Measurements from ENCODE around the gene PTS.

The PTS gene

DNA sequence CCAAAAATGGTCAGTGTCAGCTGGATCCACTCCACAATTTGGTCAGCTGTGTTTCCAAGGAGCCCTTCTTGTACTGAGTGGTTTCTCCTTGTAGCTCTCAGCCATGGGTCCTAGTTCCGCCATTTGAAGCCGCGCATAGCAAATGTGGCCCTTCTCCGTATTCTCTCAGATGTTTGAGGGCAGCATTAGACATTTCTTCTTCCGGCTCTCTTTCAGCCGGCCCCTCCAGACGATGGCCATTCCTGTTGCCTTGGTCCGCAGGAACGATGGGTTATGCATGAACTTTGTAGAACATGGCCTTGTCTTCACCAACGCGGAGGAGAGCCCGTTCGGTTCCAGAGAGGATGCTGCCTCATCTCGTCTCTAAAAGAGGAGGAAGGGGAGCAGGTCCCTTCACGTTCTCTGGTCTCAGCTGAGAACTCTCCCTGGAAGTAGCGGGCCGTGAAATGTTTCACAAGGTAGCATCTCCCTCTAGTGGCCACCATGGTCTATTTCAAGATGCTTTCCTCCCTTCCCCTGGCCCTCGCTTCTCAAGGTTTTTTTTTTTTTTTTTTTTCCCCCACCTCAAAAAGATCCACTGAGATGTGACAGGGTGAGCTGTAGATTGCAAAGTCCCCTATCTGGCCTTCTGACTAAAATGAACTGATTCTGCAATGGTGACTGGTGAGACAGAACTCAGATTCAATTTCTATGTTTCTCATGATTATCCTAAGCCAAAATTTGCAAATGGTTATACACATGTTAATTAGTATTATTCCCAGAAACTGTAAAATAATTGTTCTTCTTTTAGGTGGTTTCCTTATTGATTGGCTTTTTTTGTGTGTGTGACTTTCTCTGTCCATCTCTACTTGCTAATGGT, 54.3 kb downstream of the PTS start:
- TF ChIP-seq CTCF (conservative IDR thresholded peaks at IDR 0.05; ENCODE audit: low read depth, low read length) = peak; percentile 75
- H3K4me3 ChIP-seq (ENCODE audit: low read length) = peak overlapping the region; percentile 49
- DNase-seq (ENCODE audit: low read depth) = no peak

DNA sequence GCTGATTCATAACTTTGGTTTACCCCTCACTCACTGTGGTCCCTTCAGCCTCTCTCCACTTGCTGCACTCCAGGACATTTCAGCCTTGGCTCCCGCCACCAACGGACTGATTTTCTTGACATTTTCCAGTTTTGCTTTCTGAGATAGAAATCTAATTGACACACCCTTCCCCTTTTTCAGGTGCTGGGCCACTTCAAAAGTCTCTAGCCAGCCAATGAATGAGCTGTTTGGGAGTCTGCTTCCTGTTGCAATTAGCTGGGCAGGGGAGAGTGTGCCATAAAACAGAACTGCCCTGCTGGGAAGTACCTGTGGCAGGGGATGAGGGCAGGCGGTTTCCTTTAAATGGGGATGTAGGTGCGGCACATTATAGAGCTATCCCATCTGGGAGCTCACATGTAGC, 55.5 kb downstream of the PTS start:
- no peak overlapping the region for H3K4me3 ChIP-seq (ENCODE audit: low read length)
- DNase-seq (ENCODE audit: low read depth) = no peak
- TF ChIP-seq CTCF (conservative IDR thresholded peaks at IDR 0.05; ENCODE audit: low read depth, low read length) = no peak

Data from retinal pigment epithelial cell (primary cell).